HG03558 (cell line): Measurements from ENCODE around the gene PLA2G6.

ENCODE experiments used
- ATAC-seq: cut with Tn5 transposase; IDR thresholded peaks from one replicate; pipeline ENCODE4 v1.9.1; 2021; ENCODE audit warnings: moderate number of reproducible peaks; ENCODE audit not compliant: unreplicated experiment; ENCODE audit errors: extremely low read depth

The PLA2G6 gene

DNA sequence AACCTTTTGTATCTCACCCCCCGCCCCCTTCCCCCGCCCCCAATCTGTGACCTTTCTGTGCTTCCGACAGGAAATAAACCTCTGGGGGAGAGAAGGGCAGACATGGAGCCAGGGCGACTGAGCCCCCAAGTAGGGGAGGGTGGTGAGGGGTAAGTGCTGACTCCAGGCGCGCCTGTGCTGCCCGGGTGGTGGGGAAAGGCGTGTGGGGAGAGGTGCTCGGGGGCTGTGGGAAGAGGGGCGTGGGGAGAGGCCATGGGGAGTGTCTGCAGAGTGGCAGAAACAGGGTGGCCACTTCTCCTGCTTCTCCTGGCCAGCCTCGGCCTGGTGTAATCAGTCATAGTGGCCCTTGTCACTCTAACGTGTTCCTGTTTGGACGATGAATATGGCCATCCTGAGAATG lies 105.7 kb downstream of the PLA2G6 start:
- ATAC-seq = no peak

DNA sequence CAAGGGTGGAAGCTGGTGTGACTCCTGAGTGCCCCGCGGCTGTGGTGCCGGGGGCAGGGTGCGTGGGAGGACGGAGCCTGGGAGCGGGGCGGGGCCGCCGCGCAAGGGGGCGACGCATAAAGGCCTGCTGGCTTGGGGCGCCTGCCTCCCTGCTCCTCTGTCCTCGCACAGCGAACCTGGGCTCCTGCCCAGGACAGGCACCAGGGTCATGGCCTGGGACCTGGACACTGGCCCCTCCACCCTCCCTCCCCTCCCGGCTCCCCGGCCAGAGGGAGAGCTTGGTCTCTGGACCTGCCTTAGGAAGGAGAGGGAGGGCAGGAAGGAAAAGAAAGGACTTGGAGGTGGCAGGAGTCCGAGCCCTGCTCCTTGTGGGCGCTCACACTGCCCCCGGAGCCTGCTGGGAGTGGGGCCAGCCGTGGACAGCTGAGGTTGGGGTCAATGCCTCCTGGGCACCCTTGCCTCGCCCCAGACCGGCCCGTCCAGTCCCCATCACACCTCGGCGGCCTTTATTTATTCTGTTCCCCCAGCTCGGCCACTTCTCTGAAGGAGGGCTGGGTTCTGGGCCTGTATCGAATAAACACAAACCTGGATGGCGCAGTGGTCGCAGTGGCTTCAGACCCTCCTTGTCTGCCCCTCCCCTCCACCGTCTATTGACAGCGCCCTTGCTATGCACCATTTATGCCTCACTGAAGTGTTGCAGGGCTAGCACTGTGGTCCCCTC lies 106.4 kb downstream of the PLA2G6 start:
- ATAC-seq = no peak

DNA sequence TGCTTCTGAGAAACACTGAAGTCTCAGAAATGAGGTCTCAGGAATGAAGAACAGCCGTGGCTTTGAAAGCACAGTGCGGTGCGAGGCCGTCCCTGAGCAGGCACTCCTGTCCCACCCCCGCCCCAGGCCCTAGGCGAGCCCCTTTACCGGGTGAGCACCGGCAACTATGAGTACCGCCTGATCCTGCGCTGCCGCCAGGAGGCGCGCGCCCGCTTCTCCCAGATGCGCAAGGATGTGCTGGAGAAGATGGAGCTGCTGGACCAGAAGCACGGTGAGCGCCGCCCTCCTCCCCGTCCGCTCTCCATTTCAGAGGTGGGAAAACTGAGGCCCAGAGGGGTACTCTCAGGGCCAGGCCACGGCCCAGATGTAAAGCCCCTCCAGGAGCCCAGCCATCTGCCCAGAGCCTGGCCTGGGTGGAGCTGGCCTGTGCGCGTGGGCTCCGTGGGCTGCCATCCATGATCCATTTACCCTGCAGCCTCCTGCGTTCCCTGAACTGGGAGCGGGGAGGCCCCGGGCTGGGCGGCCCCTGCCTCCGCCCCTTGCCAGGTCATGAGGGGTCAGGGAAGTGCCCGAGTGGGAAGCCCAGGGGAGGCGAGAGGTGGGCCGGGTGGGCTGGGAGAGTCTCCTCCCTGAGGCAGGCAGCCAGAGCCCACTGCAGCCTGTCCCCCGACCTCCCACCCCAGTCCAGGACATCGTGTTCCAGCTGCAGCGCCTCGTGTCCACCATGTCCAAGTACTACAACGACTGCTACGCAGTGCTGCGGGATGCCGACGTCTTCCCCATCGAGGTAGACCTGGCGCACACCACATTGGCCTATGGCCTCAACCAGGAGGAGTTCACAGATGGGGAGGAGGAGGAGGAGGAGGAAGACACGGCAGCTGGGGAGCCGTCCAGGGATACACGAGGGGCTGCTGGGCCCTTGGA lies 107.2 kb downstream of the PLA2G6 start:
- ATAC-seq = no peak

DNA sequence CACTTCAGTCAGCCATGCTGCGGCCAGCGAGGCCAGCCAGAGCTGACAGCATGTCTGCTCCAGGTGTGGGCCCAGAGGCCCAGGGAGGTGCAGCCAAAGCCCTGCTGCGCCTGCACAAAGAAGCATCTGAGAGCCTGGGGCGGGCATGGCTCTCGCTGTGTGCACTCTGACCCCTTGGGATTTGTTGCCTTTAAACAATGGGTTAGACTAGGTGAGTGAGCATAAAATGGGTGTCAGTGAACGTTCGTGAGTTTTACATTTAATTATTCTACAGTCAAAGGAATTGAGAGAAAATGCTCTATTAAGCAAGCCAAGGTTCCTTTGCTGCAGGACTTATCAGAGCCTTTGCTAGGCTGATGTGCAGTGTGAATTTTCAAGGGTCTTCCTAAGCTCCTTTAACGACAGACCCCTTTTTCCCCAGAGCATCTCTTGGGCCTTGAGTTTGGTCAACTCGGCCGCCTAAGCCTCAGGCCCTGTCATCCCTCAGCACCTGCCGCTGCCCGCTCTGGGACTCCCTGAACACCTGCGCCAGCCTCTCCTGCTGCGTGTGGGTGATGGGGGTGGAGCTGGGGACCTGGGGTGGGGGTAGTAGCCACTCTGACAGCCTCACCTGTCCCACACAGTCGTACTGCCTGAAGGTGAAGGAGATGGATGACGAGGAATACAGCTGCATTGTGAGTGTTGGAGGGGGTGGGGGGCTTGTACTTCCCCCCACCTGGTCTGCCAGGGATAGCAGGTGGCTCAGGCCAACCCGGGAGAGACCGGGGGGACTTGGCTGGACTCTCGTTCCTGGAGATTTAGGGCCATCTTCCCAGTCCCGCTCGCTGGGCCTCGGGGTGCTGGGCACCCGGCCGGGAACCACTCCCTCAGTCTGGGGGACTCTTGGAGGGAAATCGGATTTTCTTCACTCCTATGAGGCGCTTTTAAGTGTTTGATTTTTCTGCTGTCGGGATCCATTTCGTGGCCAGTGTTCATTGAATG lies 108.2 kb downstream of the PLA2G6 start:
- ATAC-seq = no peak

DNA sequence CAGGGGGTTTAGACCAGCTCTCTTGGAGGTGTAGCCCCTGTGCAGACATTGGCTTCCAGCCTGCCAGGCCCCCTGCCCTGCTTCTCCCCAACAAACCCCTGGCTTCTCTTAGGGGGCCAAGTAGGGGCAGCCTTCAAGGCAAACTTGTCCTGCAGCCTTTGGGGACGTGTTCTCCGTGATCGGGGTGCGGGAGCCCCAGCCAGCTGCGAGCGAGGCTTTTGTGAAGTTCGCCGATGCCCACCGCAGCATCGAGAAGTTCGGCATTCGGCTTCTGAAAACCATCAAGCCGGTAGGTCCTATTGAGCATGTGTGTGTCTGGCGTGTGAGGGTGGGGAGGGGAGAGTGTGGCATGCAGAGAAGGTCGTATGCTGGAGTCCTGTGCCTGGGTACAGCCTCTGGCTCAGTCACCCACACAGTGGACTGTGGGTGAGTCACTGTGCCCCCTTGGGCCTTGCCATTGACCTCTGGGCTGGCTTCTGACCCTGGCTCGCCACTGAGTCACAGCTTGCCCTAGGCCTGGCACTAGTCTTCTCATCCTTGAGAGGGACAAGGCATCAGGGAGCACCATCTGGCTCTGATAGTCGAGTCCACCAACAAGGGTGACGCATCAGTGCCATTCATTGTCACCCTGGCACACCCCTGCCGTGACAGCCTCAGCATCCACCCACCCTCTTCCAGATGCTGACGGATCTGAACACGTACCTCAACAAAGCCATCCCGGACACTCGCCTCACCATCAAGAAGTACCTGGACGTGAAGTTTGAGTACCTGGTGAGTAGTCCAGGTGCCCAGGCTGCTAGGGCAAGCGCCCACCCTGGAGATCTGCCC lies 109.1 kb downstream of the PLA2G6 start:
- no peak for ATAC-seq

DNA sequence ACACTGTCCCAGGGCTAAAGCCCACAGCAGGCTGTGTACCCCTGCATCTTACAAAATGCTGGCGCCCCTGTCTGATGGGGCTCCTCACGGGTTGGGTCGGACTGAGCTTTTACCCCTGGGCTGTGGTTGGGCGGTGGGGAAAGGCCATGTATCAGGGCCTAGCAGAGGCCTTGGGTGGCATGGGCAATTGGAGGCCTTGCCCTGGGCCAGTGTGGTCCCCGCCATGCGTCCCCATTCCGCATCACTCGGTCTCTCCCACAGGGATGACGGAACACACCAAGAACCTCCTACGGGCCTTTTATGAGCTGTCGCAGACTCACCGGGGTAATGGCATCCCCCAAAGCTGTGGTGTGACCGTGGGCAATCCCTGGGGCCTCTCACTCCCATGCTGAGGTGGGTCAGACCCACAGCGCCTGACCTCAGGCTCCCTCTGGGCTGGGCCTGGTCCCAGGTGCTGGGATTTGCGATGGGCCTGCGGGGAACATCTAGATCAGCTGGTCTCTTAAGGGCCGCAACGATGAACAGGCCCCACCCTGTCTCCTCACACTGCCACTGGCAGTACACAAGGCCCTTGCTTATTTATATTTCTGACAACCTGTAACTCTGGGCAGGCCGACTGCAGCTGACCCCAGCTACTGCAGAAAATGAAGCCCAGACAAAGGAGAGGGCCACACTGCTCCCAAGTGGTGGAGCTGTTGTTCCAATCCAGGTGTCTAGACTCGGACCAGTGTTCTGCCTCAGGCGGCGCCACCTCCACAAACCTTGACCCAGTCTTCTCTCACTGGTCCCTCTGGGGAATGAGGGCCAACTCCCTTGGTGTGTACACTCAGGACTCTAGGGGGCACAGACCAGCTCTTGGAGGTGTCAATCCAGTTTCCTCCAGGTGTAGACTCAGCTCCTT lies 110.0 kb downstream of the PLA2G6 start:
- no peak for ATAC-seq

DNA sequence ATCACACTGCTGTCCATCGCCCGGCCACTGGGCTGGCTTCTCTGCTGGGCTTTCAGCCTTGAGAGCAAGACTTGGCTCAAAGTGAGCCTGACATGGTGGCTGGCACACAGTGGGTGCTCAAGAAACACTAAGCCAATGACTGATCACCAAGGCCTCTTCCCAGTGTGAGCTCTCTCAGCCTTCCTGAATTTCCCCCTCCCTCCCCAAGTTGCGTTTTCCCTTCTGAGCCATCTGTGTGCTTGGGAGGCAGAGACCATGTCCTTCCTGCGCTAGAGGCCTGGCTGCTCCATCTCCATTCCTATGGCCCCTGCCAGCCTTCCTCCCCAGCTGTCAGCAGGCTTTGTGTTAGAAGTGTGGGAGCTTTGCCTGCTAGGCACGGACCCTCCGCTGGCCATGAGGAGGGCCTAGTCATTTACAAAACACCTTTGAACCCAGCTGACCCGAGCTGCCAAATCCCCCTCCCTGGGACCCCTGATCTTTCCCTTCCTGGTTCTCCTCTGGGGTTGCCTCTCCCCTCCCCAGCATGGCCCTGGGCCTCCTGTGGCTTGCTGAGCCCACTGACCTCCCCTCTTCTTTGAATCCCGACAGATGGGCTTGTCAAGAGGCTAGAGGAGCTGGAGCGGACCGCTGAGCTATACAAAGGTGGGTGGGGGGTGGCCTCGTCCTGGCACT lies 111.2 kb downstream of the PLA2G6 start:
- no peak for ATAC-seq

DNA sequence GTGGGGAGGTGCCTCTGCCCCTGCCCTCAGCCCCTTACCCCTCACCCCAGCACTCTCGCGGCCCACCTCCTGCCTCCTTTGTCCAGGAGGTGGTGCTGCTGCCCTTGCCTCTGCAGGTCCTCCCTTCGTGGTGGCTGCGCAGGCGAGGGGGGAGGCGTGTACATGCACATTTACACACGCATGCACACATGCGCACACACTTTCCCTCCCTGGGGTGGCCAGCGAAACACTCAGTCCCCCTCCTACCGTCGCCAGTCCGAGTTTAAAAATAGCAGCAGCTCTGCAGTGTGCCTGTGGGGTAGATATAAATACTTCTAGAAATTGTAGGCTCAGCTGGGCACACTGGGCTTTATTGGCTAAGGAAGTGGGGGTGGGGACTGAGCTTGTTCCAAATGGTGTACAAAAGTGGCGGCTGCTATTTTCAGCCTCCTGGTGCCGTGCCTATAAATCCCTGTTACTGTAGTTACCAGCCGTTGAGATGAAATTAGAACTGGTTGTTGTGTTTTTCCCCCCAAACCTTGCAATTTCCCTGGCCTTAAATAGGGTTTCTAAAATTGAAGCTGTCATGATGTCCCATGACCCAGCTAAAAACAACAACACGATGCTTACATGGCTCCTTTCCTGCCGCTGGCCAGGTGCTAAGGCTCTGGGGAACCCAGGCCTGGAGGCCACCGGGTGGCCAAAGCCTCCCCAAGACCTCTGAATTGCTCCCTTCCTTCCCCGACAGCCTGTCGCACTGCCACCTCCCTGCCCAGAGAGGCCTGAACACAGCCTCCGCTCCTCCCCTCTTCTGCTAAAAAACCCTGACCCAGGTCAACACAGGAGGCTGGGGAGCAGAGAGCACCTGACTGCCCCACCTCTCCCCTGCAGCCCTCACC lies 112.0 kb downstream of the PLA2G6 start:
- no peak for ATAC-seq

DNA sequence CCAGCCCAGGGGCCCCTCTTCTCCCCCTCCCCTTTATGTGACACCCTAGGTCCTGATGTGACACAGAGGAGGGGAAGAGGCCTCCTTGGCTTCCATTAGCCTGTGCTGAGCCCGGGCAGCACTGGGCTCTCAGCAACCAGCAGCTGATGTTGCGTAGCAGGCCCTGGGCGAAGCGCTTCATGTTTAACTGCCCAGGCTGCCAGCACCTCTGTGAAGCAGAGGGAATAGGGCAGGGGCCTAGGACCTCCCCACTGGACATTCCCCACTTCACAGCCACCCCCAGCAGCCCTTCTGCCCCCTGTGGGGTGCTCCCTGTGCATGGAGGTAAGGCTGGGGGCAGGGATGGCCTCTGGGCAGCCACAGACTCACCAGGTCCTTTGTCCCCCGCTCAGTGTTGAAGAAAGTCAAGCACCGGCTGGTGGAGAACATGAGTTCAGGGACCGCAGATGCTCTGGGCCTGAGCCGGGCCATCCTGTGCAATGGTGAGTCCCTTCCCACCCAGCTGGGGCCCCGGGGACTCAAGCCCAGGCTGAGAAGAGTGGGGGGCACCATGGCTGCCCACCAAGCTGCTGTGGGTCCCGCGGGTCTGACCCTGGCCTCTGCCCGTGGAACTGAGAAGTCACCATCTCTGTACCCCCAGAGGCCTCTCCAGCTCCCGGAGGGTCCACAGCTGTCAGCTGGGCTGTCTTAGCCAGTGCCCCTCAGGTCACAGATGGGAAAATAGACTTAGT lies 112.8 kb downstream of the PLA2G6 start:
- ATAC-seq = no peak

DNA sequence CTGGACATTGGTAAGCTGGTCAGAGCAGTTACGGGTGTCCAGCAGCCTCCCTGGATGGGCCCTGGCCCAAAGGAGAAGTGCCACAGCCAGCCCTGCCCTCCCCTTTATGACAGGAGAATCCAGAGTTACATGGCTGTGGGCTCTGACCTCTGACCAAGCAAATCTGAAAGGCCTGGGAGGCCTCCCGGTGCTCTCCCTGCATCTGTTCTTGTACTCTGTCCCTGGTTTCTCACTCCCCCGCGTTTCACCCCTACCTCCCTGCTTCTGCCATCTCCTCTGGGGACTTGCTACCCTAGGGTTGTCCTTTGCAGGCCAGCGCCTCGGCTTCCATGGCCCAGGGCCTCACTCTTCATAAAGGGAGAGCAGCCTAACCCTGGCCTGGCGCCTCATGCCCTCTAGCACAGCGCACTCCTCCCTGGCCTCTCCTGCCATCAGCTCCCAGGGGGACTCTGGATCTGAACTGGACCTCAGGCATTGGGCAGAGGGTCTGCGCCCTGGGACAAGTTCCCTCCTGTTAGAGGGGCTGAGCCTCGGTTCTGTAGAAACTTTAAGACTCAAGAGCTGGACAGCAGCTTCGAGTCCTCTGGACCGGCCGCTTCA lies 113.8 kb downstream of the PLA2G6 start:
- no peak for ATAC-seq

DNA sequence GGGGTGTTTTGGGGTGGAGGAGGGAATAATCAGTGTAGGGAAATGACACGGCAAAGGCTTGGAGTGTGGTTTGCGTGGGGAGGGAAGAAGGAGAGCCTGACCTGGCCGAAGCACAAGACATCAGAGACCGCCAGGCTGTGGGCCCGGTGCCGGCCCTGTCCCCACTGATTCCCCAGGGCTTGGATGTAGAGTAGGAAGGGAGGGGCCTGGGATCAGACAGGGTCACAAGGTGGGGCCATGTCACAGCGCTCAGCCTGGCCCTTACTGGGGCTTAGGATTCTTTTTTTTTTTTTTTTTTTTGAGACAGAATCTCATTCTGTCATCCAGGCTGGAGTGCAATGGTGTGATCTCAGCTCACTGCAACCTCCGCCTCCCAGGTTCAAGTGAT lies 114.6 kb downstream of the PLA2G6 start:
- no peak for ATAC-seq

DNA sequence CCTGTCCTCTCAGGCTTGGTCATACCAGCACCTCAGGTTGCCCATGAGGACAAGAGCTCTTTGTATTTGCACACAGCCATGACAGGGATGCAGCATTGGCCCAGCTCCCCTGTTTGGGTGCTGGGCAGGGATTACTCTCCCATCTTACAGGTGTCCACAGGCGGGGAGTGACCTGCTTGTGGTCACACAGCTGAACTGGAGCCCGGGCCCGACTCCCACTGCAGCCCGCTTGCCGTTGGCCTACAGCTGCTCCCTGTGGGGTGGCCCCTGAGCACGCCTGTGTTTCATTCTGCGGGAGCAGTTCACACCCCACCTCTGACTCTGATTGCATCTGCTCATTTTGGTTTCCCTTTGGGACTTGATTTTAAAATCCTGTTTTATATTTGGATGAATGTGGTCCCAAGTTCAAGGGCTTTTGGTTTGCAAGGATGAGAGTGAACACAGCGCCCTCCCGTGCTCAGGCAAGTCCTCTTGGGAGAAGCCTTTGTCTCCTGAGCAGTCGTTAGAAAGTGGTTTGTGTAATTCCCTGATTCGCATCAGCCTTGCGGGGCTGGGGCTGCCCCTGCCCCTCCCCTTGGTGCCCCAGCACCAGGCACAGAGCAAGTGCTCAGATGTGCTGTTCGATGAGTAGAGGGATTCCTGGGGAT lies 115.1 kb downstream of the PLA2G6 start:
- ATAC-seq = no peak

DNA sequence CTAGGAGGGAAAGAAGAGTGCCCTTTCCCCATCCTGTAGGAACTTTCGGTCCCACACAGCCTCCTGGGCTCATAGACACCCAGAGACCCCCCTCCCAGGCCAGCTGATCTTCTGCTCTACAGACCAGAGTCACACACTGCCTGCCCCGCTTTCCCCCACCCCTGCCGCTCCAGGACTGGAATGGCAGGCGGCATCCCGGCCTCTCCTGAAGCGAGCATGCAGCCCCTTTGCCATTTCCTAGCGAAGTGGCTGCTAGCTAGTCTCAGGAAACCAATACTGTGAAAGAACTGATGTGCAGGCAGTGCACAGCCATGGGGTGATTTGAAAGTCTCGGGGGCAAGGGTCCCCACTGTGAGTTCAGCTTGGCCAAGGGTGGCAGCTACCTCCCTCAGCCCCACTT lies 116.1 kb downstream of the PLA2G6 start:
- ATAC-seq = no peak

DNA sequence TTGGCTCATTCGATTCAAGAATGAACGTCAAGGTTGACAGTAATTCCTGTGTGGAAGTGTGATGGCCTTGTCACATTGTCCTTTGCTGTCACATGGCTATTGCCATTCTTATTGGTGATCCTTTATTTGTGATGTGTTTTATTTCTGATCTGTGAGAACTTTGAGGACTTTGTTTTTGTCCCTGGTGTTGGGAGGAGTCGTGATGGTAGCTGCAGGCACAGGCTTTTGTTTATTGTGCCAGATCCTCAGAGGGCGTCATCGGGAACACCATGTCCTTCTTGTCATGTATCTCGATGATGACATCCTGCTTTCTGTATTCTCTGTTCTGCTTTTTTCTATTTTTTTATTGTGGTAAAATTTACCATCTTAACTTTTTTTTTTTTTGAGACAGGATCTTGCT lies 118.8 kb downstream of the PLA2G6 start:
- ATAC-seq = no peak
